NT2/D1 (cell line): ENCODE data around the gene PIGA.

Source experiments
- SUZ12 ChIP-seq: IDR thresholded peaks from 2 replicates; pipeline ENCODE4 v1.6.1; 2011; ENCODE audit not compliant: insufficient read length, insufficient read depth; ENCODE audit errors: extremely low read depth
- ZNF274 ChIP-seq: IDR thresholded peaks from 2 replicates; pipeline ENCODE4 v1.6.1; 2011; ENCODE audit warnings: mild to moderate bottlenecking, low read depth, low read length

DNA sequence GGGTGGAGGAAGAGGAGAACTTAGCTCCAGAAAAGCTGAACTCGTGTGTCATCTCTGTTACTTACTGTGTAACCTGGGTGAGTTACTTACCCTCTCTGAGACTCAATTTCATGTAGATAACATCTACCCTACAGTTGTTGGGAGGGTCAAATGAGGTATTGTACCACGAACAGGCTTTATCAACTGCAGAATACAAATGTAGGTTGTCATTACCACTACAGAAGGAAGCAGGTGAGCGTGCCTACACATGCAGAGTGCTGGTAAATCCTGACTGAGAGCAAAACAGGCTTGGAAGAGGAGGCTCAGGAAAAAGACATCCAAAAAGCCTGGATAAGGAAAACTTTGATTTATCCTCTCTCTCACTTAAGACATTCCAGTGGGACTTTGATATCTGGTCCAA, 7.2 kb downstream of the PIGA start:
- TF ChIP-seq ZNF274: no peak
- TF ChIP-seq SUZ12: no peak
